HG02938 (cell line): ENCODE data around the gene FITM1.
"Not testable (repeated sequence)": the region's sequence is repeated elsewhere in the genome, so short reads cannot be mapped to it uniquely, and the experiment has no call there.

Experiments
- ATAC-seq: cut with Tn5 transposase; IDR thresholded peaks from one replicate; pipeline ENCODE4 v1.9.1; 2021; ENCODE audit warnings: mild to moderate bottlenecking, moderate library complexity; ENCODE audit not compliant: unreplicated experiment

FITM1 gene

GRCh38 chr14:24096545-24097181, 33.8 kb upstream of the FITM1 start:
- ATAC-seq: no peak

- ATAC-seq: no peak
These were observed 32.1 kb upstream of the FITM1 start for GRCh38 chr14:24098229-24098926.

- no peak for ATAC-seq
These were observed 31.3 kb upstream of the FITM1 start for GRCh38 chr14:24098927-24099813.

GRCh38 chr14:24100197-24100981, 30.1 kb upstream of the FITM1 start:
- no peak for ATAC-seq

- no peak for ATAC-seq
These were observed 29.4 kb upstream of the FITM1 start for GRCh38 chr14:24100982-24101494.

GRCh38 chr14:24102357-24103048, 28.0 kb upstream of the FITM1 start:
- no peak for ATAC-seq

GRCh38 chr14:24103451-24103850, 27.0 kb upstream of the FITM1 start:
- ATAC-seq: no peak

- not testable (repeated sequence) for ATAC-seq
These were observed 24.7 kb upstream of the FITM1 start for GRCh38 chr14:24105609-24106239.

- no peak for ATAC-seq
These were observed 23.7 kb upstream of the FITM1 start for GRCh38 chr14:24106672-24107271.

- no peak for ATAC-seq
These were observed 22.1 kb upstream of the FITM1 start for GRCh38 chr14:24108336-24108874.

- ATAC-seq: no peak
These were observed 20.4 kb upstream of the FITM1 start for GRCh38 chr14:24110060-24110459.

GRCh38 chr14:24110523-24110922, 19.9 kb upstream of the FITM1 start:
- ATAC-seq: no peak

- no peak for ATAC-seq
These were observed 17.1 kb upstream of the FITM1 start for GRCh38 chr14:24113379-24113800.

- ATAC-seq: peak; percentile 15
These were observed 16.5 kb upstream of the FITM1 start for GRCh38 chr14:24113801-24114531.

GRCh38 chr14:24114532-24115421, 15.7 kb upstream of the FITM1 start, which contains the start of the genes DCAF11 and NRL:
Gene DCAF11, plus strand, starts transcription at chr14:24114777. Its CDS starts 818 bp downstream, at chr14:24115595.
Gene NRL, minus strand, starts transcription at chr14:24114949. Its CDS starts 32,101 bp downstream, at chr14:24082848.
- ATAC-seq: peak; percentile 82

- ATAC-seq: no peak
These were observed 14.9 kb upstream of the FITM1 start for GRCh38 chr14:24115422-24116127.
